ENCODE measurements around the gene XXYLT1.

DNA sequence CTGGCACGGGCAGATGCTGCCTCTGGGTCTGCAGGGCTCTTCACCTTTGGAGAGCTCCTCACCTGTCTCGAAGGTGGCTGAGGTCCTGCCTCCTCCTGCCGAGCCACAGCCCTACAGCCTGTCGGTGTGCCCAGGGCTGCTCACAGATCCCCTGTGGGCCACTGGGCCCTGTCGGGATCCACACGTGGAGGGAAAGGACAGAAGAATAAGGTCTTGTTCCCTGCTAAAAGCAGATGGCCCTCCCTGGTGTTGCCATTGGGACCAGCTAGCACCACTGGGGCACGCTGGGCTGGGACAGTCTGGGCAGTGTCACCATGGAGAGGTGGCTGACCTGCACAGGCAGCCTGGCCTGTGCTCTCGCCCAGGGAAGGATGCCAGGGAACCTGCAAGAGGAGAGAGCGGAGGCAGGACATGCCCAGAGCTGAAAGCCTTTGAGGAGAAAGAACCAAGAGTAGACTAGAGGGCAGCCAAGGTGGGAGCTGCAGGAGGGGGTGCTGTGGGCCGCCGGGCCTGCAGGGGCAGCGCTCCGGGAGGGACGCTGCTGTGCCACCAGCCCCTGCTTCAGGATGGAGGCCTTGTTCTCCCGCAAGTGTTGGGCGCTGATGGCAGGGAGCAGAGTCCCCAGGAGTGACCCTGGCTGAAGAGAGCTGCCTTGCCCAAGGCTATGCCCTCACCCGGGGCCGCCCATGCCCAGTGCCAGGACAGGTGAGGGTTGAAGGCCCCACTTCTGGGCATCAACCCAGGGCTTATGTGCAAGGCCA, 210.2 kb downstream of the XXYLT1 start:
- TF ChIP-seq, protein P1, sequence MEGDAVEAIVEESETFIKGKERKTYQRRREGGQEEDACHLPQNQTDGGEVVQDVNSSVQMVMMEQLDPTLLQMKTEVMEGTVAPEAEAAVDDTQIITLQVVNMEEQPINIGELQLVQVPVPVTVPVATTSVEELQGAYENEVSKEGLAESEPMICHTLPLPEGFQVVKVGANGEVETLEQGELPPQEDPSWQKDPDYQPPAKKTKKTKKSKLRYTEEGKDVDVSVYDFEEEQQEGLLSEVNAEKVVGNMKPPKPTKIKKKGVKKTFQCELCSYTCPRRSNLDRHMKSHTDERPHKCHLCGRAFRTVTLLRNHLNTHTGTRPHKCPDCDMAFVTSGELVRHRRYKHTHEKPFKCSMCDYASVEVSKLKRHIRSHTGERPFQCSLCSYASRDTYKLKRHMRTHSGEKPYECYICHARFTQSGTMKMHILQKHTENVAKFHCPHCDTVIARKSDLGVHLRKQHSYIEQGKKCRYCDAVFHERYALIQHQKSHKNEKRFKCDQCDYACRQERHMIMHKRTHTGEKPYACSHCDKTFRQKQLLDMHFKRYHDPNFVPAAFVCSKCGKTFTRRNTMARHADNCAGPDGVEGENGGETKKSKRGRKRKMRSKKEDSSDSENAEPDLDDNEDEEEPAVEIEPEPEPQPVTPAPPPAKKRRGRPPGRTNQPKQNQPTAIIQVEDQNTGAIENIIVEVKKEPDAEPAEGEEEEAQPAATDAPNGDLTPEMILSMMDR (conservative IDR thresholded peaks at IDR 0.05; ENCODE audit: low read depth, low read length): no peak
- no peak for TF ChIP-seq EZH2 (IDR thresholded peaks at IDR 0.05; ENCODE audit: borderline replicate concordance, low read depth, low read length, poor library complexity, severe bottlenecking)
